GM12892 (cell line): ENCODE data around the gene GRID1.

ENCODE experiments used
- POLR2A ChIP-seq: IDR thresholded peaks from 2 replicates; pipeline ENCODE4 v1.6.1; 2011; ENCODE audit warnings: low read depth, low read length, control low read depth
- POLR2AphosphoS5 ChIP-seq: IDR thresholded peaks from 2 replicates; pipeline ENCODE4 v1.6.1; 2011; ENCODE audit warnings: low read depth, low read length, control low read depth

DNA sequence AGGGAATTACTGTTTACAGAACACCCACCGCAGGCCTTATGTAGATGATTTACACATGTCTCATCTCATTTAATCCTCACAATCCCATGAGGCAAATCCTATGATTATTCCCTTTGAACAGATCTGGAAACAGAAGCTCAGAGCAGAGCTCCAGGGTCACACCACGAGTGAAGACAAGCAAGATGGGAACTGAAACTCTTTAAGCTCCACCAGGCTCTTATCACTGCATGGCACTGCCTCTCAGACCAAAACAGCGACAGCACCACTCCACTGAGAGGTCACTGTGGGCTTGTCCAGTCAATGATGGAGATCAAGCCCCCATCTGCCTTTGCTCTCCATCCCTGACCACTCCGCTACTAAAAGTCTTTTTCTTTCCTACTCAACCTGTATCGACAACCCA, 5.9 kb downstream of the GRID1 start:
- no peak for TF ChIP-seq POLR2A
- no peak for TF ChIP-seq POLR2AphosphoS5
